ENCODE results near the gene GLYATL1. TPM values are rescaled to one million over a fixed set of nuclear protein-coding genes. Genes with fewer than 3 reads are reported as not detected.
A peak's percentile ranks its signal among the peaks of the same experiment; 100 is the strongest.

GLYATL1 gene
- total and polyA plus RNA-seq, 11 donors = 1.6 TPM; not detected in 10

GRCh38 chr11:58965246-58965985 is 26.1 kb downstream of the GLYATL1 start:
- Histone ChIP-seq H3K27me3 (peaks cover 0 to 57% (median 15%) of the 10 kb centered on the region in 9 donors), H3K4me3 (no peak overlapping the region), H3K36me3 (no peaks in the 10 kb centered on the region), H3K27ac (no peak overlapping the region), H3K4me1 (no peaks in the 10 kb centered on the region), H3K9me3 (no peaks in the 10 kb centered on the region)
- TF ChIP-seq POLR2A (IDR thresholded peaks at IDR 0.05) = no peak
- TF ChIP-seq CTCF (IDR thresholded peaks at IDR 0.05) = no peak
- intact Hi-C loops (cut with DNase I) = no loop called here
- WGBS, 4 donors = 64 to 76% (median 70%) methylated on average over 5 to 6 of the region's 6 CpGs
- ATAC-seq (no peak), DNase-seq (no peak)

GRCh38 chr11:58968251-58968711 is 29.0 kb downstream of the GLYATL1 start:
- intact Hi-C loops (cut with DNase I) = no loop called here
- 29 to 52% (median 32%) methylated on average over 21 to 26 of the region's 26 CpGs for WGBS, 4 donors
- peaks cover 0 to 14% (median 8%) of the 10 kb centered on the region in 12 donors for H3K9me3 ChIP-seq
- no peaks in the 10 kb centered on the region for H3K36me3 ChIP-seq
- H3K27ac ChIP-seq = no peak overlapping the region
- peak in 1 of 5 donors; percentile 48 for DNase-seq
- no peak overlapping the region for H3K4me3 ChIP-seq
- ATAC-seq = no peak
- TF ChIP-seq CTCF (IDR thresholded peaks at IDR 0.05) = no peak
- TF ChIP-seq POLR2A (IDR thresholded peaks at IDR 0.05) = no peak
- no peaks in the 10 kb centered on the region for H3K4me1 ChIP-seq
- peaks cover 0 to 38% (median 15%) of the 10 kb centered on the region in 9 donors for H3K27me3 ChIP-seq

DNA sequence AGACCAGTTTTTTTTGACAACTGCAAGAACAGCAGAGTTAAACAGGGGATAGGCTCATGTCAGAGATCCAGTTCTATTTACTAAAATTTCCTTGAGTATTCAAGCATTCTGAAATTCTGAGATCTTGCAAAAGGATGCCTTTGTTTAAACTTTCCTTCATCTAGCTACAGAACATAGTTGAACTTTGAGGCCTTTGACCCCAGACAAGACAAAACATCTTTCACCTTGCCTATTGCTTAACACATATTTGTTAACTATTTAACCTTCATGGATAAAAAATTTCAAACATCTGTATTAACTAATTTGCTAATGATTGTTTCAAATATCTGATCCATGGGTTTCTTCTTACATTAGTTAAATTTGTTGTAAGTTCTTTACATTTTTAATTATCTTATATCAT is 38.2 kb downstream of the GLYATL1 start:
- H3K27me3 ChIP-seq = no peaks in the 10 kb centered on the region
- ATAC-seq (no peak), DNase-seq (no peak)
- no peaks in the 10 kb centered on the region for H3K4me1 ChIP-seq
- TF ChIP-seq POLR2A (IDR thresholded peaks at IDR 0.05) (no peak), CTCF (IDR thresholded peaks at IDR 0.05) (no peak)
- H3K27ac ChIP-seq = no peak overlapping the region
- no peak overlapping the region for H3K4me3 ChIP-seq
- no peaks in the 10 kb centered on the region for H3K36me3 ChIP-seq
- intact Hi-C loops (cut with DNase I) = no loop called here
- H3K9me3 ChIP-seq = peaks cover 0 to 11% (median 2%) of the 10 kb centered on the region in 12 donors

DNA sequence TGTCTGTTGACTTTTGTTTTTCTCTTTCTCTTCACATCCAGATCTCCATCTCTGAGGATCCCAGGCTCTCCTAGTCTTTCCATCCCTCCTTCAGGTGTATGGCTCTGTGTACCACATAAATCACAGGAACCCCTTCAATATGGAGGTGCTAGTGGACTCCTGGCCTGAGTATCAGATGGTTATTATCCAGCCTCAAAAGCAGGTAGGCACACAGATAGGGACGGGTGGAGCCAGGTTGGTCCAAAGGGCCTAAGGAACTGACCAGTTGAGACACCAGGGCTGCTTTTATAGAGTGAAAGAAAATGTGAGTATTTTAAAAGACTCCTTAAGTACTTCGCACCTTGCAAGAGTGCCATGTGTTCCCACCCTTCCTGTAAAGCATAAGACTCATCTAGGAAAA is 39.9 kb downstream of the GLYATL1 start:
- Histone ChIP-seq H3K4me3 (no peak overlapping the region), H3K9me3 (peaks cover 0 to 1% (median 0%) of the 10 kb centered on the region in 12 donors), H3K36me3 (no peaks in the 10 kb centered on the region), H3K27me3 (no peaks in the 10 kb centered on the region), H3K27ac (no peak overlapping the region), H3K4me1 (no peaks in the 10 kb centered on the region)
- intact Hi-C loops (cut with DNase I) = no loop called here
- whole genome bisulfite sequencing, 4 donors = 69 to 82% (median 81%) methylated on average over 2 of the region's 2 CpGs
- TF ChIP-seq CTCF (IDR thresholded peaks at IDR 0.05) = no peak
- no peak for TF ChIP-seq POLR2A (IDR thresholded peaks at IDR 0.05)
- no peak for ATAC-seq
- no peak for DNase-seq

Data from heart left ventricle (tissue), 16 donors.